IPS-NIHi7 (cell line): ENCODE data around the gene MINDY2.
"Not testable (repeated sequence)": the region's sequence is repeated elsewhere in the genome, so short reads cannot be mapped to it uniquely, and the experiment has no call there.

Experiments used
- DNase-seq: peaks from one replicate; pipeline ENCODE4 v3.0.0; 2012; ENCODE audit warnings: mixed read lengths; ENCODE audit errors: extremely low spot score

MINDY2 gene

GRCh38 chr15:58755350-58755749, 15.8 kb upstream of the MINDY2 start:
- DNase-seq: no peak

DNA sequence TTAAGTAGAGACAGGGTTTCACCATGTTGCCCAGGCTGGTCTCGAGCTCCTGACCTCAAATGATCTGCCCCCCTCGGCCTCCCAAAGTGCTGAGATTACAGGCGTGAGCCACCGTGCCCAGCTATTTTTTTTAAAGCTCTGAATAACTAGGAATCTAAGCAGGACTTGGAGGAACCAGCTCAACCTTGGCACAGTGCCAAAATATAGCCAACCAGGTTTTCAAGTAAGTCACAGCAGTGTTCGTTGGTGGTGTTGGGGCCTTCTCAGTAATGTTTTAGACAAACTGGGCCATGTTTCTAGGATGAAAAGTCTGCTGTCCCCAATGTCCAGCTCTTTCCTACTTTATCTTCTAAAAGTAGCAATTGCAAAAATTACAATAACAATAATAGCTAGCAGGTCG, 15.1 kb upstream of the MINDY2 start:
- DNase-seq: no peak

- DNase-seq: no peak
These were observed 13.0 kb upstream of the MINDY2 start for GRCh38 chr15:58758141-58758540.

DNA sequence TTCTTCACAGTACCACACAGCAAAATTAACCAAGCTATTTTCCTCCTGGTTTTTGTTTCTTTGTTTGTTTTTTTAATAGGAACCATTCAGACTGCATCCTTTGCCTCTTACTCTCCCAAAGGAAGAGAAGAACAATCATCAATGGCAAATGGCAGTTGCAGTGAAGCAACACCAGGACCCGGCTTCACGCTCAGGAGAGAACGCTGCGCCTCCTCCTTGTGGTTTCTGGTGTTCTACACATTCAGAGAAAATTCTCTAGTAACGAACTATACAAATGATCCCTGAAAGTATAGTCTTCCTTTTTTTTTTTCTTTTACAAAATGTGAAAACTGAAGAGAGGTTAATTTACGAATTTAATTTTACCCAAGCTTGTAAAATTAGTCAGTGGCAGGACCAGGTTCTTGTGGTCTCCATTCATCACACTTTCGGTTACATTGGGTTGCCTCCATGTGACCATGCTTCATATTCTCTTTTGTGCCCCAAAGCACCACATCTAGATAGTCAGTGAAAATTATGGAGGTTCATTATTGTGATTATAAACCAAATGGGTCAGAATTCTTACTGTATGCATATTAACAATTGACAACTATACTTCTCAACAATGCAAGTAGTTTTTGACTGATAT, 10.6 kb upstream of the MINDY2 start:
- no peak for DNase-seq

- DNase-seq: no peak
These were observed 10.1 kb upstream of the MINDY2 start for GRCh38 chr15:58761010-58761388.

DNA sequence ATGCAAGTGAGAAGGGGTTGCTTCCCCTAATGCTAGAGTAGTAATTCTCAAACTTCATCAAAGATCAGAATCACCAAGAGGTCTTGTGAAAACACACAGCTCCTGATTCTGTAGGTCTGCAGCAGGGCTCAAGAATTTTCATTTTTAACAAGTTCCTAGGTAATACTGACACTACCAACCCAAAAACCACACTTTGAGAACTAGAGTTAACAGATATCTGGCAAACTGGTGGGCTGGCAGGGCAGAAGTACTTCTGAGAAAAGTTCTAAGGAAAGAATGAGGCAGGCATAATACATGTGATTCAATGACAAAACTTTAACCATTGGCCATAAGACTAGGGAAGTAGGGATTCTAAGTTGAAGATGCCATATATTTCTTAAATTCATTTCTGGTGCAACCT, 8.8 kb upstream of the MINDY2 start:
- DNase-seq: no peak

DNA sequence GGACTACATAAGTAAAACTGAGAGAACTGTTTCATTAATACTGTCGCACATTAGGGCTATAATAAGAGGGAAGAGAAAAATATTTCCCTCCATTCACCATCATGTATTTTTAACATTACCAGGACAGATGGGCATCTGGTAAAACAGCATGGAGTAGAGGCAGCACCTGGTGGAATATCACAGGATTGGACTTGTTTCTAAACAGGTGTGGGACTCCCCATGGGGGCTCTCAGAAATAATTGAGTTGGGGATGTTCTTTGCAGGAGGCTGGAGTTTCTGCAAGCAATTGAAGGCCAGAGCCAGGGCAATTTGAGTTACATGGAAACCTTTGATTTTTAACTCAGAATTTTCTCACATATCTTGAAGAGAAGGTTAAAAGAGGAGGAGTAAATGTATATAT, 8.4 kb upstream of the MINDY2 start:
- no peak for DNase-seq

DNA sequence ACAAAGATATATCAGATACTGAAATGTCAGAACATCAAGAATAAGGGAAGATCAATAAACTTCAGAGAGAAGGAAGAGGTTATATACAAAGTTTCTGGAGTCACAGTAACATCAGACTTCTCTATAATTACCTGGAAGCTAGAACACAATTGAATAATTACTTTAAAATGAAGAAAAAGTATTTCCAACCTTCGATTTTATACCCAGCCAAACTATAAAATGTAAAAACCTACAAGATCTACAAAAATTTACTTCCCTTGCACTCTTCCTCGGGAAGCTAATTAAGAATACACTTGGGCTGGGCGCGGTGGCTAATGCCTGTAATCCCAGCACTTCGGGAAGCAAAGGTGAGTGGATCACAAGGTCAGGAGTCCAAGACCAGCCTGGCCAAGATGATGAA, 6.6 kb upstream of the MINDY2 start:
- DNase-seq: no peak

DNA sequence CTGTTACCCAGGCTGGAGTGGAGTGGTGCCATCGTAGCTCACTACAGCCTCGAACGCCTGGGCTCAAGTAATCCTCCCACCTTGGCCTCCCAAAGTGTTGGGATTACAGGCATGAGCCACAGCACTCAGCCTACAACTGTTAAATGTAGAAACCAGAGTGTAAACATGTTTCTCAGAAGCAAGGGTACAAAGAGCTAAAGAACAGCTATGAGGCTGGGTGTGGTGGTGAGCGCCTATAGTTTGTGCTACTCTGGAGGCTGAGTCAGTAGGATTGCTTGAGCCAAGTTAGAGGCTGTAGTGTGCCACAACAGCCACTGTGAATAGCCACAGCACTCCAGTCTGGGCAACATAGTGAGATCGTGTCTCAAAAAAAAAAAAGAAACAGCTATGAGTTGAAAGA, 4.8 kb upstream of the MINDY2 start:
- DNase-seq: no peak

- DNase-seq: not testable (repeated sequence)
These were observed 2.5 kb upstream of the MINDY2 start for GRCh38 chr15:58768601-58769004.

- no peak for DNase-seq
These were observed 614 bp upstream of the MINDY2 start for GRCh38 chr15:58770519-58770856.

DNA sequence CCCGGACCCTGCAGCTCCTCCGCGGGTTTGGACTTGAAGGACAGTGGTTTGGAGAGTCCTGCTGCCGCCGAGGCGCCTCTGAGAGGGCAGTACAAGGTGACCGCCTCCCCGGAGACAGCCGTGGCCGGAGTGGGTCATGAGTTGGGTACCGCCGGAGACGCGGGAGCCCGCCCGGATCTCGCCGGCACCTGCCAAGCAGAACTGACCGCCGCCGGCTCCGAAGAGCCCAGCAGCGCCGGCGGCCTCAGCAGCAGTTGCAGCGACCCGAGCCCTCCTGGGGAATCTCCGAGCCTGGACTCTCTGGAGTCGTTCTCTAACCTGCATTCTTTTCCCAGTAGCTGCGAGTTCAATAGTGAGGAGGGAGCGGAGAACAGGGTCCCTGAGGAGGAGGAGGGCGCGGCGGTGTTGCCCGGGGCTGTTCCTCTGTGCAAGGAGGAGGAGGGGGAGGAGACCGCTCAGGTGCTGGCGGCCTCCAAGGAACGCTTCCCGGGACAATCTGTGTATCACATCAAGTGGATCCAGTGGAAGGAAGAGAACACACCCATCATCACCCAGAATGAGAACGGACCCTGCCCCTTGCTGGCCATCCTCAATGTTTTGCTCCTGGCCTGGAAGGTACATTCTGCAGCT, 634 bp downstream of the MINDY2 start:
- peak; percentile 76 for DNase-seq

- DNase-seq: no peak
These were observed 1.9 kb downstream of the MINDY2 start for GRCh38 chr15:58773024-58773423.

DNA sequence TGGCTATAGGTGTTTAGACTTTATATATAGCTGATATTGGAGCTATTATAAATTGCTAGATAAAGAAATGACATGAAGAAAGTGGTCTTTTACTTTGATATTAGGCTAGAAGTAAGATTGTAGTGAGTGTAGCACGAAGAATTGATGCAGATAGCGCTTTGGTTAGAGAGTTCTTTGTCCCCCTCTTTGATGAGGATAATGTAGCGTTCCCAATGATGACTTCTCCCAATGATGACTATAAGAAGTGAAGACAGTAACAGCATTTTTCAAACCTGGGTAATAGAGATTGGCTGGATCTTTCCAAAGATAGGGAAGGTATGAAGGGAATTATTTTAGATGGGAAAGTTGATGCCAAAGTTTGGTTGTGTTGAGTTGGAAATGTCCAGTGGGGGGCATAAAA, 4.3 kb downstream of the MINDY2 start:
- no peak for DNase-seq

GRCh38 chr15:58777107-58777506, 6.0 kb downstream of the MINDY2 start:
- DNase-seq: no peak

GRCh38 chr15:58779554-58779953, 8.5 kb downstream of the MINDY2 start:
- no peak for DNase-seq

DNA sequence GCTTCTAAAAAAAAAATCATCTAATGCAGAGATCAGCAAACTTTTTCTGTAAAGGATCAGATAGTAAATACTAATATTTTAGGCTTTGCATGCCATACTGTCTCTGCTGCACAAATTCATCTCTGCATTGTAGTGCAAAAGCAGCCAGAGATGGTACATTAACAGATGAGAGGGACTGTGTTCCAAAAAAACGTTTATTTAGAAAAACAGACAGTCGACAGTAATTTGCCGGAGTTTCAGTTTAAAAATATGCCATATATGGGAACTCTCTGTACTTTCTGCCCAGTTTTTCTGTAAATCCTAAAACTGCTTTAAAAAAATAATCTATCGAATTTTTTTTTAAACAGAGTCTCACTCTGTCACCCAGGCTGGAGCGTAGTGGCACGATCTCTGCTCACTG, 14.3 kb downstream of the MINDY2 start:
- no peak for DNase-seq

DNA sequence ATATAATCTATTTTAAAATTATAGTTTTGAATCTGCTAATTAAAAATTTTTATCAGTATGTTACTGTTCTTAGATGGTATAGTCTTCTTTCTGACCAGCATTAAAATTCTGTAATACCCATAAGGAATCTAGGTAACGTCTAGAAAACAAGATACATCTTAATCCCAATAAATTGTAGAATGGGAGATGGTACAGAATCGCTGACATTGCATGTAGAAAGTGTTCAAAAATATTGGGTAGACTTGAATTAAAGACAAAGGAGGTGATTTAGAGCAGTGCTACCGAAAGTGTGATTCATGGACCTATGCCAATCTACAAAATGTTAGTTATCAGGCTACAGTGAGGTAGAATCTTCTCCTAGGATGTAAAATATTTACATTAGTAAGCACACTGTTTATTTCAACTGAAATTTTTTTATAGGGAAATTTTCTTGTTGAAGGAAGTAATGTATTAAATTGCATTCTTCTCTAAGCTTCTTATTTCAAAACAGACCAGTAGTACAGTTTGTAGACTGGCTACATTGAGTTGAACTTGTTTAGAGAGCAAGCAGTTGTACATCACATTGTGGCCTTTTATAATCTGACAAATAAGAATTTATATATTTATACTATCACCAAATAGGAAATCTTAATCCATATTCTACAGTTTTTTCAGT, 17.1 kb downstream of the MINDY2 start:
- no peak for DNase-seq

GRCh38 chr15:58793862-58794261, 22.8 kb downstream of the MINDY2 start:
- DNase-seq: peak; percentile 11

GRCh38 chr15:58795825-58796224, 24.7 kb downstream of the MINDY2 start:
- no peak for DNase-seq

GRCh38 chr15:58797505-58797904, 26.4 kb downstream of the MINDY2 start:
- DNase-seq: no peak

DNA sequence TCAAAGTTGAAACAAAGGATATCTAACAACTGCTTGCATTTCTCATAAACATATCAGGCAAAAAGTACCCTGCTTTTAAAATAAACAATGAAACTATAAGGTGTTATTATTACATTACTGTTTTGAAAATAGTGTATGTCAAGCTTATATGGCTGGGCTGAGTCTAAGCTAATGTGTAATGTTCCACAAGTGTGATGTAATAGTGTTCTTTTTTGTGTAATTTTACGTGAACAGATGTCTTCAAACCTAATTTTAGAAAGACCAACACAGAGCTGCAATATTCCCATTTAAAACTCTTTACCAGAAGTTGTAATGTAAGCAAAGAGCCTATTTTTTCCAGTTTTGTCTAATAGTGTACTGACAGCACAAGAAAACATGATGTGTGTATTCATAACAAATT, 34.0 kb downstream of the MINDY2 start:
- DNase-seq: no peak

DNA sequence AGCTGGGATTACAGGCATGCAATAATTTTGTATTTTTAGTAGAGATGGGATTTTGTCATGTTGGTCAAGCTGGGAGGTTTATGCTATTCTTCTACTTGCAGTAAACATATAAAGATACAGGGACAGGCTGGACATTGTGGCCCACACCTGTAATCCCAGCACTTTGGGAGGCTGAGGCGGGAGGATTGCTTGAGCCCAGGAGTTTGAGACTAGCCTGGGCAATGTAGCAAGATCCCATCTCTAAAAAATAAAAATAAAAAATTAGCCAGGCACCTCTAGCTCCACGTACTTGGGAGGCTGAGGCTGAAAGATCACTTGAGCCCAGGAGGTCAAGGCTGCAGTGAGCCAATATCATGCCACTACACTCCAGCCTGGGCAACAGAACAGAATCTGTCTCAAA, 52.2 kb downstream of the MINDY2 start:
- not testable (repeated sequence) for DNase-seq

GRCh38 chr15:58830556-58830955, 59.5 kb downstream of the MINDY2 start:
- DNase-seq: no peak
